A549 (cell line): ENCODE measurements around the gene FMNL2. TPM values are rescaled to one million over a fixed set of nuclear protein-coding genes. Genes with fewer than 3 reads are reported as not detected.

ENCODE experiments used
- ATAC-seq, 2 experiments: fragments of 200-7000 bp in 1 of 2; fragments of >200 bp in 1 of 2; cut with Nextera tagmentation in 1 of 2; cut with Tn5 transposase in 1 of 2; 3 replicates each; pipeline versions ENCODE4 v1.8.0 to v1.9.1; 2018 to 2020; ENCODE audit warnings: mild to moderate bottlenecking in 1 of 2, moderate library complexity in 1 of 2
- CTCF ChIA-PET: fragments of 300-600 bp; sonication (Branson Sonifier 250); formaldehyde crosslinking; extraction: SDS; loops from one replicate; lab custom pipeline; 2021; ENCODE audit warnings: antibody characterized with exemption, inconsistent platforms; lab: Yijun Ruan, JAX
- POLR2A ChIA-PET: fragments of 350-600 bp; formaldehyde crosslinking; extraction: SDS; loops from one replicate; lab custom pipeline; 2021; ENCODE audit warnings: antibody characterized with exemption, inconsistent platforms; lab: Yijun Ruan, JAX
- DNase-seq, 2 experiments: peaks; one replicate each; pipeline versions ENCODE4 v3.0.0 to v3.0.0-alpha.2; 2011 to 2016; ENCODE audit warnings: low read depth in 1 of 2, low spot score in 1 of 2
- FAIRE-seq: peaks from 2 replicates; lab custom pipeline; 2011; peaks lifted over from hg19 to GRCh38; lab: Jason Lieb, UNC
- H3K27ac ChIP-seq, 2 experiments: fragments of >200 bp; sonication (Bioruptor Twin); formaldehyde crosslinking; 3 replicates each; pipeline ENCODE4 v1.5.1; 2016 to 2017
- H3K4me1 ChIP-seq: fragments of >200 bp; sonication (Bioruptor Twin); formaldehyde crosslinking; 3 replicates; pipeline ENCODE4 v1.6.1; 2016
- H3K4me2 ChIP-seq: fragments of >200 bp; sonication (Bioruptor Twin); formaldehyde crosslinking; 3 replicates; pipeline ENCODE4 v1.6.1; 2016
- H3K4me3 ChIP-seq: fragments of >200 bp; sonication (Bioruptor Twin); formaldehyde crosslinking; 3 replicates; pipeline ENCODE4 v1.5.1; 2016
- H3K9me3 ChIP-seq: fragments of >200 bp; sonication (Bioruptor Twin); formaldehyde crosslinking; 3 replicates; pipeline ENCODE4 v1.6.1; 2016
- CBX8 ChIP-seq: fragments of 200-600 bp; sonication (generic); IDR thresholded peaks from 2 replicates; pipeline ENCODE4 v1.6.1; 2016
- CTCF ChIP-seq: fragments of >200 bp; sonication (Bioruptor Twin); formaldehyde crosslinking; IDR thresholded peaks from 3 replicates; pipeline ENCODE4 v1.5.1; 2016
- ESRRA ChIP-seq: fragments of 150-350 bp; IDR thresholded peaks from 2 replicates; pipeline ENCODE4 v1.6.1; 2014; ENCODE audit warnings: mild to moderate bottlenecking, low read length, borderline replicate concordance
- HES2 ChIP-seq: fragments of >200 bp; sonication (Bioruptor Twin); formaldehyde crosslinking; IDR thresholded peaks from 2 replicates; pipeline ENCODE4 v1.6.1; 2016
- HEYL ChIP-seq: fragments of 250-450 bp; sonication (Bioruptor Pico); IDR thresholded peaks from 2 replicates; pipeline ENCODE4 v1.8.0; 2021; ENCODE audit warnings: mild to moderate bottlenecking, moderate library complexity
- HOXA7 ChIP-seq: fragments of 250-450 bp; sonication (Bioruptor Pico); IDR thresholded peaks from 2 replicates; pipeline ENCODE4 v1.5.0; 2020; ENCODE audit warnings: mild to moderate bottlenecking, moderate library complexity
- KDM1A ChIP-seq: fragments of 200-600 bp; sonication (generic); IDR thresholded peaks from 2 replicates; pipeline ENCODE4 v1.6.1; 2016; ENCODE audit warnings: low read depth, mild to moderate bottlenecking
- KDM5A ChIP-seq: fragments of 200-600 bp; sonication (generic); IDR thresholded peaks from 2 replicates; pipeline ENCODE4 v1.6.1; 2016; ENCODE audit warnings: antibody characterized with exemption, mild to moderate bottlenecking
- MAFK ChIP-seq: fragments of 450-650 bp; IDR thresholded peaks from 2 replicates; pipeline ENCODE4 v1.6.1; 2014; ENCODE audit not compliant: partially characterized antibody
- MAZ ChIP-seq: fragments of 150-350 bp; IDR thresholded peaks from 2 replicates; pipeline ENCODE4 v1.6.1; 2014; ENCODE audit warnings: antibody characterized with exemption, low read depth, low read length, borderline replicate concordance
- MYC ChIP-seq: IDR thresholded peaks from 2 replicates; pipeline ENCODE4 v1.6.1; 2012; ENCODE audit warnings: mild to moderate bottlenecking, inconsistent platforms, low read length, improper control_type of control experiment, borderline replicate concordance
- POLR2AphosphoS2 ChIP-seq: conservative IDR thresholded peaks from 2 replicates; pipeline ENCODE4 v1.6.1; 2012; ENCODE audit warnings: low read length, improper control_type of control experiment, inconsistent platforms
- RARB ChIP-seq: fragments of 250-450 bp; sonication (Bioruptor Pico); IDR thresholded peaks from 2 replicates; pipeline ENCODE4 v1.8.0; 2021; ENCODE audit warnings: mild to moderate bottlenecking, moderate library complexity
- RCOR1 ChIP-seq: fragments of 150-350 bp; IDR thresholded peaks from 2 replicates; pipeline ENCODE4 v1.6.1; 2014; ENCODE audit warnings: antibody characterized with exemption, low read length, low read depth
- RFX5 ChIP-seq: fragments of 450-650 bp; IDR thresholded peaks from 2 replicates; pipeline ENCODE4 v1.7.1; 2014; ENCODE audit warnings: antibody characterized with exemption, mild to moderate bottlenecking, moderate library complexity
- ZFP36 ChIP-seq: fragments of 450-650 bp; IDR thresholded peaks from 2 replicates; pipeline ENCODE4 v1.6.1; 2014; ENCODE audit warnings: borderline replicate concordance; ENCODE audit not compliant: partially characterized antibody
- ZNF302 ChIP-seq: fragments of 250-450 bp; sonication (Bioruptor Pico); IDR thresholded peaks from 2 replicates; pipeline ENCODE4 v1.9.0; 2021; ENCODE audit warnings: inconsistent platforms, mild to moderate bottlenecking, moderate library complexity
- WGBS: methylation state at CpG from one replicate; pipeline ENCODE4 v1.1.6; 2017; ENCODE audit errors: missing lambda C conversion rate; 5-methylcytosine and 5-hydroxymethylcytosine counted together
- polyA plus RNA-seq, 4 experiments: library from polyadenylated mRNA; depleted of rRNA in 3 of 4; stranded (reverse); fragments of >200 nt; fragmentation: RNase III in 1 of 4; extraction: RNeasy Plus Mini Kit Qiagen cat#74134 plus additional on column Dnase treatment in 1 of 4; gene quantifications; 2 replicates in 3 of 4; 3 replicates in 1 of 4; pipeline ENCODE4 v1.2.3, GENCODE V29; 2011 to 2017
- TF ChIP-seq, protein P1 (sequence below): fragments of 250-450 bp; sonication (Bioruptor Pico); IDR thresholded peaks from 2 replicates; pipeline ENCODE4 v1.5.0; 2020; ENCODE audit warnings: low read depth, mild to moderate bottlenecking, moderate library complexity
- TF ChIP-seq, protein P2 (sequence below): fragments of >200 bp; sonication (Bioruptor Twin); formaldehyde crosslinking; IDR thresholded peaks from 3 replicates; pipeline ENCODE4 v1.6.1; 2016
- TF ChIP-seq, protein P3 (sequence below): IDR thresholded peaks from 2 replicates; pipeline ENCODE4 v1.6.1; 2012

Gene FMNL2
- polyA plus RNA-seq, 2 of the 4 experiments (the other 2 are of a cell fraction): 27.9 to 36.5 TPM

DNA sequence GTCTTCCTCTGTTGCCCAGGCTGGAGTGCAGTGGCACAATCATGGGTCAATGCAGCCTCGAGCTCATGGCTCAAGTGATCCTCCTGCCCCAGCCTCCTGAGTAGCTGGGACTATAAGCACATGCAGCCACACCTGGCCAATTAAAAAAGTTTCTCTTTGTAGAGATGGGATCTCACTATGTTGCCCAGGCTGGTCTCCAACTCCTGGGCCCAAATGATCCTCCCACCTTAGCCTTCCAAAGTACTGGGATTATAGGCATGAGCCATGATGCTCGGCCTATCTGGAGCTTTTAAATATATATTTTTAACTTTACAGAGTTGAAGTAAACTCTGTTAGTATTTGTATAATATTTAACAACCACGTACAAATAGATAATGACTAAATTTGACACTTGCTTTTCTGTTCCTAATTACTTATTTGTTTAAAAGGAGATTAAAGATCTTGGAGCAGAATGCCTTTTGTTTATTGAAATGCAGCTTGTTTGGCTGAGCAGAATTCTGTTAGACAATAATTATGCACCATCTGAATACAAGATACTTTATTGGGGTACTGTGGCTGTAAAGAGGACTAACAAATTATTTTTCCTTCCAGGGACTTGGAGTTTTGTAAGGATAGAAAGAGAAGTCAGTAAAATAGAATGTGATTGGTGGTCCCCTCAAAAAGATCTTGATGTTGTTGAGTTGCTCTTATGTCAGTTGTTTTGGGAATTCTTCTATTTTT is 175.0 kb downstream of the FMNL2 start:
- Histone ChIP-seq H3K4me2 (no peak overlapping the region), H3K9me3 (no peaks in the 10 kb centered on the region), H3K4me3 (no peak overlapping the region), H3K27ac (0 out of 6 replicates have a peak overlapping the region, but pooled peaks of 1 of the 2 experiments have one; percentile 8)
- POLR2A ChIA-PET: no interaction called here
- FAIRE-seq: no peak
- TF ChIP-seq ZNF302 (CRISPR knock-in tag) (no peak), HES2 (no peak), KDM5A (no peak), MYC (no peak), CBX8 (no peak), RCOR1 (no peak)
- TF ChIP-seq, protein P1, sequence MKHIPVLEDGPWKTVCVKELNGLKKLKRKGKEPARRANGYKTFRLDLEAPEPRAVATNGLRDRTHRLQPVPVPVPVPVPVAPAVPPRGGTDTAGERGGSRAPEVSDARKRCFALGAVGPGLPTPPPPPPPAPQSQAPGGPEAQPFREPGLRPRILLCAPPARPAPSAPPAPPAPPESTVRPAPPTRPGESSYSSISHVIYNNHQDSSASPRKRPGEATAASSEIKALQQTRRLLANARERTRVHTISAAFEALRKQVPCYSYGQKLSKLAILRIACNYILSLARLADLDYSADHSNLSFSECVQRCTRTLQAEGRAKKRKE (CRISPR knock-in tag): no peak
- TF ChIP-seq, protein P2, sequence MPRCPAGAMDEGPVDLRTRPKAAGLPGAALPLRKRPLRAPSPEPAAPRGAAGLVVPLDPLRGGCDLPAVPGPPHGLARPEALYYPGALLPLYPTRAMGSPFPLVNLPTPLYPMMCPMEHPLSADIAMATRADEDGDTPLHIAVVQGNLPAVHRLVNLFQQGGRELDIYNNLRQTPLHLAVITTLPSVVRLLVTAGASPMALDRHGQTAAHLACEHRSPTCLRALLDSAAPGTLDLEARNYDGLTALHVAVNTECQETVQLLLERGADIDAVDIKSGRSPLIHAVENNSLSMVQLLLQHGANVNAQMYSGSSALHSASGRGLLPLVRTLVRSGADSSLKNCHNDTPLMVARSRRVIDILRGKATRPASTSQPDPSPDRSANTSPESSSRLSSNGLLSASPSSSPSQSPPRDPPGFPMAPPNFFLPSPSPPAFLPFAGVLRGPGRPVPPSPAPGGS: no peak
- TF ChIP-seq, all 56 proteins: peak for 0
- CTCF ChIA-PET: interaction anchor here (0.7 kb wide), 1 partner anchor 160 kb away, joined by 3 read pairs; no protein-coding TSS in a partner anchor
- WGBS: 93% methylated on average over 3 of the region's 3 CpGs
- H3K4me1 ChIP-seq: peaks cover 69% of the 10 kb centered on the region
- no peak for DNase-seq
- ATAC-seq: no peak

- no peak for ATAC-seq
- no peak for FAIRE-seq
- no peaks in the 10 kb centered on the region for H3K9me3 ChIP-seq
- no peak overlapping the region for H3K4me3 ChIP-seq
- TF ChIP-seq ESRRA (no peak), CTCF (no peak), MAZ (no peak), HEYL (CRISPR knock-in tag) (no peak), POLR2AphosphoS2 (no peak), KDM1A (no peak), RFX5 (no peak), HOXA7 (CRISPR knock-in tag) (no peak), ZFP36 (no peak), RARB (CRISPR knock-in tag) (no peak), MAFK (no peak), CBX8 (no peak)
- TF ChIP-seq, protein P3, sequence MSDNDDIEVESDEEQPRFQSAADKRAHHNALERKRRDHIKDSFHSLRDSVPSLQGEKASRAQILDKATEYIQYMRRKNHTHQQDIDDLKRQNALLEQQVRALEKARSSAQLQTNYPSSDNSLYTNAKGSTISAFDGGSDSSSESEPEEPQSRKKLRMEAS: no peak
- WGBS: 86% methylated on average over 5 of the region's 5 CpGs
- H3K4me2 ChIP-seq: no peak overlapping the region
- ChIA-PET POLR2A (no interaction called here), CTCF (no interaction called here)
- DNase-seq: no peak
- H3K4me1 ChIP-seq: peaks cover 66% of the 10 kb centered on the region
- peak overlapping the region in 1 of 2 experiments; percentile 27; a peak in 1 of 6 replicates for H3K27ac ChIP-seq
These were observed 175.6 kb downstream of the FMNL2 start for GRCh38 chr2:152510621-152511020.
